Neural crest cell (in vitro differentiated cells): ENCODE measurements around the gene EGLN1. TPM values are rescaled to one million over a fixed set of nuclear protein-coding genes. Genes with fewer than 3 reads are reported as not detected.
A peak's percentile ranks its signal among the peaks of the same experiment; 100 is the strongest.
"Not testable (repeated sequence)": the region's sequence is repeated elsewhere in the genome, so short reads cannot be mapped to it uniquely, and the experiment has no call there.

Experiments
- DNase-seq: peaks from one replicate; pipeline ENCODE4 v3.0.0; 2021; ENCODE audit warnings: low read depth, mixed read lengths, low spot score
- H3K27ac Mint-ChIP-seq: one replicate; pipeline ENCODE4 v1.8.0; 2021; ENCODE audit warnings: mild to moderate bottlenecking, mixed read lengths; ENCODE audit not compliant: unreplicated experiment
- H3K27me3 Mint-ChIP-seq: 2 replicates; pipeline ENCODE4 v1.8.0; 2021; ENCODE audit warnings: low read depth, mild to moderate bottlenecking, mixed read lengths
- H3K36me3 Mint-ChIP-seq: 2 replicates; pipeline ENCODE4 v1.8.0; 2021; ENCODE audit warnings: low read depth, mild to moderate bottlenecking, mixed read lengths
- H3K4me1 Mint-ChIP-seq: 2 replicates; pipeline ENCODE4 v1.8.0; 2021; ENCODE audit warnings: mixed read lengths
- H3K4me3 Mint-ChIP-seq: one replicate; pipeline ENCODE4 v1.8.0; 2021; ENCODE audit warnings: mild to moderate bottlenecking, mixed read lengths
- H3K9me3 Mint-ChIP-seq: 2 replicates; pipeline ENCODE4 v1.8.0; 2021; ENCODE audit warnings: mixed read lengths
- total RNA-seq: library from RNA; stranded (reverse); gene quantifications from 2 replicates; pipeline ENCODE4 v1.2.1, GENCODE V29; 2021
- TF ChIP-seq, protein P1 (sequence below): fragments of 200-600 bp; sonication (generic); conservative IDR thresholded peaks from 2 replicates; pipeline ENCODE4 v1.5.0; 2021; ENCODE audit warnings: antibody characterized with exemption, mild to moderate bottlenecking

The EGLN1 gene
- total RNA-seq, 1 donor from 2014 or later: 21.6 TPM

DNA sequence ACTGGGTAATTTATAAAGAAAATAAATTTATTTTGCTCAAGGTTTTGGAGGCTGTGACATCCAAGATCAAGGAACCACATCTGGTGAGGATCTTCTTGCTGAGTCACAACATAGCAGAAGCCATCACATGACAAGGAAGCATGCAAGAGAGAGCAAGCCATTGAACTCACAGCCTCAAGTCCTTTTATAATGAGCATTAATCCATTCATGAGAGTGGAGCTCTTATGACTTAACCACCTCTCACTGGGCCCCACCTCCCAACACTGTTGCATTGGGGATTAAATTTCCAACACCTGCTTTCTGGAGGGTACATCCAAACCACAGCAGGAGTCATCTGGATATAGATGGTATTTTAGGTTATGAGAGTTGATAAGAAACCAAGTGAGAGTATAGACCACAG, 20.6 kb upstream of the EGLN1 start:
- no peaks in the 10 kb centered on the region for H3K36me3 Mint-ChIP-seq

DNA sequence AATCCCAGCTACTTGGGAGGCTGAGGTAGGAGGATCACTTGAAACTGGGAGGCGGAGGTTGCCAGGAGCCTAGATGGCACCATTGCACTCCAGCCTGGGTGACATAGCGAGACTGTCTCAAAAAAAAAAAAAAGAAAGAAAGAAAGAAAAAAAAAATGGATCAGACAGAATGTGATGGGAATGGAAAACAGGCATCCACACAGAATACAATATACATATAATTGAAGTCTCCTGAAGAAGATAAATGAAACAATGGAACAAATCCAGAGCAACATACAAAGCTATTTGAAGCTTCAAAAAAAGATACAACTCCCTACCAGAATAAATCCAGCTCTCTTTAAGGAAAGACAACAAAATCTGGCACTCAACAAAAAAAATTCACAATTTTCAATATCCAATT, 10.9 kb upstream of the EGLN1 start:
- Mint-ChIP-seq H3K9me3 (peaks cover 4% of the 10 kb centered on the region), H3K27me3 (no peaks in the 10 kb centered on the region), H3K4me1 (no peaks in the 10 kb centered on the region), H3K4me3 (no peak overlapping the region), H3K27ac (no peak overlapping the region), H3K36me3 (no peaks in the 10 kb centered on the region)
- TF ChIP-seq, protein P1, sequence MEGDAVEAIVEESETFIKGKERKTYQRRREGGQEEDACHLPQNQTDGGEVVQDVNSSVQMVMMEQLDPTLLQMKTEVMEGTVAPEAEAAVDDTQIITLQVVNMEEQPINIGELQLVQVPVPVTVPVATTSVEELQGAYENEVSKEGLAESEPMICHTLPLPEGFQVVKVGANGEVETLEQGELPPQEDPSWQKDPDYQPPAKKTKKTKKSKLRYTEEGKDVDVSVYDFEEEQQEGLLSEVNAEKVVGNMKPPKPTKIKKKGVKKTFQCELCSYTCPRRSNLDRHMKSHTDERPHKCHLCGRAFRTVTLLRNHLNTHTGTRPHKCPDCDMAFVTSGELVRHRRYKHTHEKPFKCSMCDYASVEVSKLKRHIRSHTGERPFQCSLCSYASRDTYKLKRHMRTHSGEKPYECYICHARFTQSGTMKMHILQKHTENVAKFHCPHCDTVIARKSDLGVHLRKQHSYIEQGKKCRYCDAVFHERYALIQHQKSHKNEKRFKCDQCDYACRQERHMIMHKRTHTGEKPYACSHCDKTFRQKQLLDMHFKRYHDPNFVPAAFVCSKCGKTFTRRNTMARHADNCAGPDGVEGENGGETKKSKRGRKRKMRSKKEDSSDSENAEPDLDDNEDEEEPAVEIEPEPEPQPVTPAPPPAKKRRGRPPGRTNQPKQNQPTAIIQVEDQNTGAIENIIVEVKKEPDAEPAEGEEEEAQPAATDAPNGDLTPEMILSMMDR: no peak
- no peak for DNase-seq

More for the DNA sequence above, 20.6 kb upstream of the EGLN1 start:
- no peaks in the 10 kb centered on the region for H3K4me1 Mint-ChIP-seq
- peaks cover 3% of the 10 kb centered on the region for H3K27me3 Mint-ChIP-seq
- H3K27ac Mint-ChIP-seq: no peak overlapping the region
- H3K4me3 Mint-ChIP-seq: no peak overlapping the region
- peaks cover 3% of the 10 kb centered on the region for H3K9me3 Mint-ChIP-seq
- TF ChIP-seq, protein P1: no peak
- DNase-seq: no peak

DNA sequence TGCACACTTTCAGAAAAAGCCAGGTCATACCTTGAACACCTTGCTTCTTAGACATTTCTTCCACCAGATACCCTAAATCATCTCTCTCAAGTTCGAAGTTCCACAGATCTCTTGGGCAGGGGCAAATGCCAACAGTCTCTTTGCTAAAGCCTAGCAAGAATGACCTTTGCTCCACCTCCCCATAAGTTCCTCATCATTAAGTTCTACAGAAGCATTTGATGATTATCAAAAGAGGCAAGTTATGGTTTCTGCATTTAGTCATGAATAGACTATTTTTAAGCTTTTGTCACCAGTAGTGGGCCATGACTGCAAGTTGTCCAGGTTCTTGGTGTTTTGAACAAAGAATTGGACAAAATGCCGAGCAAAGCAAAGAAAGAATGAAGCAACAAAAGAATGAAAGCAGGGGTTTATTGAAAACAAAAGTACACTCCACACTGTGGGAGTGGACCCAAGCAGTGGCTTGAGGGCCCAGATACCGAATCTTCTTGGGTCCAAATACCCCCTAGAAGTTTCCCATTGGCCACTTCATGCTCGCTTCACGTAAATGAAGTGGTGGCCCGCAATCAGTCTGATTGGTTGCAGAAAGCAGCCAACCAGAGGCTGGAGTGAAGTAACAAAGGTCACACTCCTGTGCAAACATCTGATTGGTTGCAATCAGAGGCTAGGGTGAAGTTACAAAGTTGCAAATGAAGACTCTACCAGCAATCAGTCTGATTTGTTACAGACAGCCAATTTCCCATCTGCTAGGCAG, 9.8 kb upstream of the EGLN1 start:
- Mint-ChIP-seq H3K4me1 (no peaks in the 10 kb centered on the region), H3K27me3 (no peaks in the 10 kb centered on the region), H3K9me3 (peaks cover 4% of the 10 kb centered on the region), H3K27ac (peak overlapping the region; percentile 43), H3K36me3 (no peaks in the 10 kb centered on the region), H3K4me3 (no peak overlapping the region)
- TF ChIP-seq, protein P1: no peak
- DNase-seq: no peak

DNA sequence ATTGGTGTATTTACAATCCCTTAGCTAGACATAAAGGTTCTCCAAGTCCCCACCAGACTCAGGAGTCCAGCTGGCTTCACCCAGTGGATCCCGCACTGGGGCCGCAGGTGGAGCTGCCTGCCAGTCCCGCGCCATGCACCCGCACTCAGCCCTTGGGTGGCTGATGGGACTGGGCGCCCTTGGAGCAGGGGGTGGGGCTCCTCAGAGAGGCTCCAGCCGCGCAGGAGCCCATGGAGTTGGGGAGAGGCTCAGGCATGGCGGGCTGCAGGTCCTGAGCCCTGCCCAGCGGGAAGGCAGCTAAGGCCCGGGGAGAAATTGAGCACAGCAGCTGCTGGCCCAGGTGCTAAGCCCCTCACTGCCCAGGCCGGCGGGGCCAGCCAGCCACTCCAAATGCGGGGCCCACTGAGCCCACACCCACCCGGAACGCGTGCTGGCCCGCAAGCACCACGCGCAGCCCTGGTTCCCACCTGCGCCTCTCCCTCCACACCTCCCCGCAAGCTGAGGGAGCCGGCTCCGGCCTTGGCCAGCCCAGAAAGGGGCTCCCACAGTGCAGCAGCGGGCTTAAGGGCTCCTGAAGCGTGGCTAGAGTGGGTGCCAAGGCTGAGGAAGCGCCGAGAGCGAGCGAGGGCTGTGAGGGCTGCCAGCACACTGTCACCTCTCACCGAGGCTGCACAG, 8.7 kb upstream of the EGLN1 start:
- H3K27me3 Mint-ChIP-seq, DNase-seq, H3K9me3 Mint-ChIP-seq, H3K27ac Mint-ChIP-seq, H3K36me3 Mint-ChIP-seq, H3K4me3 Mint-ChIP-seq, H3K4me1 Mint-ChIP-seq: not testable (repeated sequence)

DNA sequence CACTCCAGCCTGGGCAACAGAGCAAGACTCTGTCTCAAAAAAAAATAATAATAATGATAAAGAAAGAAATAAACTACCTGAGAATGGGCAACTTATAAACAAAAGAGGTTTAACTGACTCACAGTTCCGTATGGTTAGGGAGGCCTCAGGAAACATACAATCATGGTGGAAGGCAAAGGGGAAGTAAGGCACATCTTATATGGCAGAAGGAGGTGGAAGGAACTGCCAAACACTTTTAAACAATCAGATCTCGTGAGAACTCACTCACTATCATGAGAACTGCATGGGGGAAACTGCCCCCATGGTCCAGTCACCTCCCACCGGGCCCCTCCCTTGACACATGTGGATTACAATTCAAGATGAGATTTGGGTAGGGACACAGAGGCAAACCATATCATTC, 6.3 kb upstream of the EGLN1 start:
- no peak overlapping the region for H3K27ac Mint-ChIP-seq

More for the DNA sequence above, 6.3 kb upstream of the EGLN1 start:
- H3K27me3 Mint-ChIP-seq: peaks cover 10% of the 10 kb centered on the region
- no peaks in the 10 kb centered on the region for H3K36me3 Mint-ChIP-seq
- TF ChIP-seq, protein P1: no peak
- peaks cover 4% of the 10 kb centered on the region for H3K9me3 Mint-ChIP-seq
- no peak overlapping the region for H3K4me3 Mint-ChIP-seq
- no peak for DNase-seq
- peaks cover 4% of the 10 kb centered on the region for H3K4me1 Mint-ChIP-seq
